Measurements from ENCODE around the gene SYT5.
A peak's percentile ranks its signal among the peaks of the same experiment; 100 is the strongest.
"Not testable (repeated sequence)": the region's sequence is repeated elsewhere in the genome, so short reads cannot be mapped to it uniquely, and the experiment has no call there.

The SYT5 gene

DNA sequence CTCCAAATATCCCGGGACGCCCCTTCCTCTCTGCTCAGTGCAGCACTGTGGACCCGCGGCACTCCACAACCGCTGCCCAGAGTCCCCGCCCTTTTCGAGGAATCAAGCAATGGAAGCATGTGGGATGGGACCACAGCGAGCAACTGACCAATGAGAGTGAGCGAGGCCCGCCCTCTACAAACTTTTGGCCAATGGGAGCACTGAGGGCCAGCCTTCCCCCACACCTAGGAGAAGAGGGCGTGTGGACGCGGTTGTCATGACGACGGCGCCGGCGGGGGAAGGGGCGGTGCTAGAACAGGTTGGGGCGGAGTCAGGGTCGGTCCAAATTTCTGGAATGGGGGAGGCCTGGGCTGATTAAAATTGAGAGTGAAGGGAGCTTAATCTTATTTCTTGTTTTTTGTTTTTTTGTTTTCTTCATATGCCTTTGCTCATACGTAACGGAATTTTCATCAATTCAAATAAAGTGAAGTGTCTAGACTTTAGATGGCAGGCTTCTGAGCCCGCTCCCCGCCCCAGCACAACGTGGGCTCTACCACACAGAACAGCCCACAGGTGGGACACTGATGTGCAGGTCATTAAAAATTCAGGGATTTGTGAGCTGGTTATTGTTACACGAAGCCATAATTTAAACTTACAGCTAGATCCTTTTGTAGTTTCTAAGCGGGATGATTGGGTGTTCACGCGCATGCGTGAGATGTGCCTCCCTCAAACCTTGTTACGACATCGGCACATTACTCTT, 13.4 kb downstream of the SYT5 start, which contains the start of gene DNAAF3:
Gene DNAAF3, minus strand, starts transcription at position 84 of the 739 bp plus-strand sequence. CDS start 200 bp downstream, outside the sequence.
- DNase-seq, result peak; percentile 92

DNA sequence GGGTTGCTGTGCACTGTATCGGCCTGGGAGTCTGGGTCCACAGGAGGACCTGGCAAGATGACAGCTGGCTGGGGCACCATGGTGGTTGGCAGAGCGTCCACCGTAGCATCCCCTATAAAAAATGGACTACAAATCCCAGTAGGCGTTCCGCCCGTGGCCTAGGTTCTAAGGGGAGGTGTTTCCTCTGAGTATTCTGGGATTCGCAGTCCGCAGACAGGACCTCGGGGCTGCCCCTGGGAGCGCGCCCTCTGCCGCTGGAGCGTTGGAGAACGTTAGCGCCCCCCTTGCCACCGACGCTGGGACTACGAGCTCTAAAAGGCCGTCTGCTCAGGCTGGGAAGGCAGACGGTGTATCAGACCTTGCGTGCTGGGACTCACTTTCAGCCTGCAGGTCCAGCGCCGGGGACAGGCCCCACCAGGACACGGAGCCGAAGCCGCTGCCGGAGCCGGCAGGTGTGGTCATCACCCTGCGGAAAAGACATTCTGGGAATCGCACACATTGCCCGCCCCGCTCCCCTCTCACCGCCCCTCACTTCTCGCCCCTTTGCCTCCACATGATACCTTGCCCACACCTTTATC, 14.0 kb downstream of the SYT5 start:
- peak; percentile 73 for DNase-seq

DNA sequence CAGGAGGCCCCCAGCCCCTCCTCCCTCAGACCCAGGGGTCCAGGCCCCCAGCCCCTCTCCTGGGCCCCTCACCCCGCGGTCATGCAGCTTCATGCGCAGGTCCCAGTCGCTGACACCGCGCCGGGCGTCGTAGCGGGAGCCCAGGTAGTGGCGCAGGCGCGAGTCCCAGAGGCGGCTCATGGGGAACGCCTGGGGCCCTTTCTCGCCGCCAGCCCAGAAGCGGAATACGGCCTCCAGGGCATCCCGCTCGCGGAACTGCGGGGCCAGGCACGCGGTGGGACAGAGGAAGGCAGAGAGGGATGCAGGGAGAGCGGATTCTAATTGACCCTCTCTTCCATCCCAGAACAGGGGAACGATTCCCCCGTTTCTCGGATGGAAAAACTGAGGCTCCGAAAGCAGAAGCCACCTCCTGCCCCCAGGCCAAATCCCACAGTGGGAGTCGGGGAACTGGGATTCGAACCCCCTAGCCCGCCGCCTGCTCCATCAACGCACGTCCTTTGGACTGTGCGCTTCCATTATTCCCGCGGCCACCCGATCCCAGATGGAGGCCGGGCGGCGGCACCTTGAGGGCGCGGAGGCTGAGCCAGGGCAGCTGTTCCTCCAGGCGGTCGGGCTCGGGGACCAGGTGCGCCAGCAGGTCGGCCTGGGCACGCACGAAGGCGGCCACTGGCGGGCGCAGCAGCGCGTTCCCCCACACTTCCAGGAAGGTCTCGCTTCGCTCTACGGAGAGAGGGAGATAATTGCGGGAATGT, 18.3 kb downstream of the SYT5 start:
- no peak for DNase-seq

DNA sequence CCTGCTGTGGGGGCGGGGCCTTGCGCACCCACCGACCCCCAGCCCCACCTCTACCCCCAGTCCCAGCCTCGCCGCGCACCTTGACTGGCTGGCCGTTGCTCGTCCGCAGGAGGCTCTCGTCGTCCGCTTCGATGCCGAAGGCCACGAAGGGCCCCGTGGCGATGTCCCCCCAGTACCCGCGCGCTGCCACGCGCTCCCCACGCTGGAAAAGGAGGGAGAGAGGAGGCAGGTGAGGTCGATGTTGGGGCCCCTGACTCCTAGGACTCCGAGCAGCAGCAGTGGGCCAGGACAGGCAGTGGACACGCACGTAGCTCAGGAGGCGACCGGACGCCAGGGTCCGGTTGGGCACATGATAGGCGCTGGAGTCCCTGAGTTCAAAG, 19.1 kb downstream of the SYT5 start:
- DNase-seq, result no peak

DNA sequence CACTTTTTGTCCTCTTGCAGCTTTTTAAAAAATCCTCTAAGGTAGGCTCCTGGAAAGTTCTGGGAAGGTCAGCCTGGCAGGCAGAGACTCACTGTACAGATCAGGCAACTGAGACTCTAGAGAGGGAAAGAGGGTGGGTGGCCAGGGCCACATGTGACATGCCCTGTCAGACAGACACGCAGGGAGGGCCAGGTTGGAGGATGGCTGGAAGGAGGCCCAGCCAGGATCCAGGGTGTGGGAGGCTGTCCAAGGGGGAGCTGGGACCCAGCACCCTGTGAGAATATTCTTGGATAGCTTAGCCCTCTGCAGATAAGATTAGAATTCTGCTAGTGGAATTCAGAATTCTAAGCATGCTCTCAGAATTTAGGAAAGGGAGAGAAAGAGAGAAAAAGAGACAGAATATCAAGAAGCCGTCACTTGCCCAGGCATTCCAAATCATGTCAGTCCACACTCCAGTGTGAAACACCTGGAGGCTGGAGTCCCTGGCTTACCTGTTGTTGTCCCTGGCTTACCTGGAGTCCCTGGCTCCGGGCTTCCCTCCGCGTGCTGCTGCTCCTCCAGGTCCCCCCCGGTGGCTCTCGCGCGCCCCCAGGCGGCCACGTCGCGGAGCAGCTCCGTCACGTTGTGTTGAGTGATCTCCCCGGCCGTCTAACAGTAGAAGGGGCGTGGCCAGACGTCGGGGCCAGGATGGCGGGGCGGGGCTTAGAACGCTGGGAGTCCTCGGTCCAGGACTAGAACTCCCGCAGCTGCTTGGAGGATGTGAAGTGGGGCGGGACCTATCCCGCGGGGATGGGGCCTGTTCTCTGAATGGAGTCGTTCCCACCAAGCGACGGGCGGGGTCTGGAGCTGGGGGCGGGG, 19.7 kb downstream of the SYT5 start:
- peak; percentile 52 for DNase-seq

DNA sequence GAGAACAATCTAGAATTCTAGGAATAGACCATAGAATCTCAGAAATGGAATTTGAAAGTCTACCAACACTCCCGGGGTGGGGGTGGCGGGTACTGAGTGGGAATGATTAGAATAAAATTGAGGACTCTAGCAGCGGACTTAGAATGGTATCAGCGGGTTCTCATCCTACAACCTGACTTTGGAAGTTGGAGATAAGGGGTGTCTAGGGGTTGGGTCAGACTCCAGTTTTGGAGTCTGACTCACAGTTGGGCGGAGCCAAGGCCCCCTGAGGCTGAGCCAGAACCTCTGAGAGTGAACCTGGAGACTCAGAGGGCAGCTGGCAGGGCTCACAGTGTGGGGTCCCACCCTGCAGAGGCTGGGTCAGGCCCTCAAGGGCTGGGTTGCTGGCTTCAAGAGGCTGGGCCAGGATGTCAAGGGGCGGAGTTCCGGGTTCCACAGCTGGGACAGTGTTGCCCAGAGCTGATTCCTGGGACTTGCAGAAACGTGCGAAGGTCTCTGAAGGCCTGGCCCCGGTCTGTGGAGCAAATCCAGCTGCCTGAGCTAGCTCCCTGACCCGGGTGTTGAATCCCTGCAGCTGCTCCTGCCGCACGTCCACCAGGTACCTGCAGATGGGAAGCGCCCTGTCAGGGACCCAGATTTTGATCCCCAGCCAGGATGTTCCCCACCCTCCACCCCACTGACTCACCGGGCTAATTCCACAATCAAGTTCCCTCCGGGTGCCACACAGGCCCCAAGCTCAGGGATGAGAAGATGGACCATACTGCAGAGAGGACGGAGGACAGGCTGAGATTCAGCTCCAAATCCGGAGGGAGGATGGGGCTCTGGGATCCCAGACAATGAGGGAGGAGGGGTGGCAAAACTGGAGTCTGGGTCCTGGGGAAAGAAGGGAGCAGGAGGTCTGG, 21.0 kb downstream of the SYT5 start:
- DNase-seq, result no peak

DNA sequence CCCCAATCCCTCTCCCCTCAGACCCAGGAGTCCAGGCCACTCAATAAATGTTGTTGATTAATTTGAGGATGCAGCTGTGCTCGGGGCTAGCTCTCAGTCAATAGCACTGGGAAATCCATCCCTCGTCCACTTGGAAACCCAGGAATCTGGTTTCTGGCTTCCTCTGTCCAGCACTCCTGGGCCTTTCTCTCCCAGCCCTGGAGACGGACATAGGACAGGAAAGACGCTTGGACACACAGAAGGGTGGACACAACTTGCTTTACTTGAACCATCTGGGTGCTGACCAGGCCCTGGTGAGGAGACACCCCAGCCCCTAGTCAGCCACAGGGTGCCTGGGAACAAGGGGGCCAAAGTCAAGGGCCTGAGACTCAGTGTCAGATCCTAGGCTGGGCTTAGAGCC, 21.7 kb downstream of the SYT5 start:
- no peak for DNase-seq

DNA sequence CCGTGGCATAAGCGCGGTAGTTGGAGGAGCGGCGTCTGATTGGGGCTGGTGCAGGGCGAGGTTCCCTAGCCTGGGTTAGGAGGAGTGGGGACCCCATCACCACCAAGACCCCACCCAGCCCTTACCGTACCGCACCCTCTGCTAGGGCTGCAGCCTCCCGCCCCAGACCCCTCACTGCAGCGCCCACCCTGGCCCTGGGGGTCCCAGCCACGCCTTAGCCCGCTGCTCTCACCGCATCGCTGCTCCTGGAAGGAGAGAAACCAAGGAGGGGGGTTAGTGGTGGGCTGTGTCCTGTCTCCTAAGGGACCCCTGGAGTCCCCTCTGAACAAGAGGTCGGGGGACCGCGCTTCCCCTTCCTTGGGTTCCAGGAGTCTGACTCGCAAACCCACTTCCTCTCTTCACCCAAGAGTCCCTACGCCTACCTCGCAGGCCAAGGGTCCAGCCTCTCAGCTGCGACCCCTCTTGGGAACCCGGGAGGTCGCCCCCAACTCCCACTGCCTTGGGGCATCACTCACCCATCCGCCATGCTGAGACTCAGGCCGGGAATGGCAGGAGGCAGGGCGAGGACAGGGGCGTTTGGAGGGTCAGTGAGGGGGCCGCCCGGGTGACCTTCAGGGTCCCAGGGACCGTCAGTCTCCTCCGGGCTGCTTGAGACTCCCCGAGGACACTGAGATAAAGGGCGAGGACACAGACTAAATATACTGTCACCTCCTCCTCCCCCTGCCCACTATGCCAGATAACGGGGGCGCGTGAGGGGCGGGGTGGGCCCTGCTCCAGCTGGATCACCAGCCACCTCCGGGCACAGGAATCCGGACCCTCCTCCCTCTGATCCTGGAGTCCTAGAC, 22.8 kb downstream of the SYT5 start, which contains the start of gene TNNI3:
Gene TNNI3, minus strand, starts transcription at position 669 of the 845 bp plus-strand sequence. Its CDS starts 143 bp downstream, at position 526.
- DNase-seq, result no peak

DNA sequence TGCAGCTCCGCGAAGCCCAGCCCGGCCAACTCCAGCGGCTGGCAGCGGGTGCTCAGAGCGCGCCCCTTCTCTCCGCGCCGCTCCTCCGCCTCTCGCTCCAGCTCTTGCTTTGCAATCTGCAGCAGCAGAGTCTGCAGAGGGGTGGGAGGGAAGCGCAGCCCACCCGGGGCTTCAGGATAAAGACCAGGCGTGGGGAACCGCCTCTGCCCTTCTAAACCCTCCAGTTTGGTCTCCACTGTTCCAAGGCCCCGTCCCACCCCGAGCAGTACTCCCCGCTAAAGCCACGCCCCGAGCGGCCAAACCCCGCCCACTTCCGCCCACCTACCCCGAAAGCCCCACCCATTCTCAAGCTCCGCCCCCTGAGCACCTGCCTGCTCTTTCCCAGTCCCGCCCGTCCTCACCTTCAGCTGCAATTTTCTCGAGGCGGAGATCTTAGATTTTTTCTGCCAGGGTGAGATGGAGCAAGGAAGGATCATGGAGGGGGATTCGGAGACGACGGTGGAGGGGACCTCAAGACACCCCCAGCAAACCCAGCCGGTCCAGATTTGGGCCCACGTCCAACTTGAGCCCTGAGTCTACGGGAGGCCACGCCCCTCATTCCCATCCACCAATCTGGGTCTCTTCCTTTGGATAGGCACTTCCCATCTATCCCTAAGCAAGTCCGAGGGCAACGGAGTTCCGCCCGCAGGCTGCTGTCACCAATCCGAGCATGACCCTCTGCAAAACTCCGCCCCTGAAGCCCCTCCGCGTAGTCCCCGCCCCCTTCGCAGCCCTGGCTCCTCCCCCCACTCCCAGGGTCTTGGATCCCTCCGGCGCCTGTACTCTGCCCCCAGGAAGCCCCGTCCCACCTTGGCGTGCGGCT, 23.7 kb downstream of the SYT5 start:
- DNase-seq, result peak; percentile 32

DNA sequence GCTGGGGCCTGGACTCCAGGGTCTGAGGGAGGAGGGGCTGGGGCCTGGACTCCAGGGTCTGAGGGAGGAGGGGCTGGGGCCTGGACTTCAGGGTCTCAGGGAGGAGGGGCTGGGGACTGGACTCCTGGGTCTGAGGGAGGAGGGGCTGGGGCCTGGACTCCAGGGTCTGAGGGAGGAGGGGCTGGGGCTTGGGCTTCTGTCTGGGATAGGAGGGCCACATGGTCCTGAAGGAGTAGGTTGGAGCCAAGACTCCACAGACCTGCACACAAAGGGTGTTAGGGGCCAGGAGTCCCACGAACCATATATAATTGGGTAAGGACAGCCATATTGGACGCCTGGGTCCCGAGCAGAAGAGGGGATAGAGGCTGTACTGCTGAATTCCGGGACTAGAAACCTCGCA, 24.3 kb downstream of the SYT5 start:
- DNase-seq, result not testable (repeated sequence)

DNA sequence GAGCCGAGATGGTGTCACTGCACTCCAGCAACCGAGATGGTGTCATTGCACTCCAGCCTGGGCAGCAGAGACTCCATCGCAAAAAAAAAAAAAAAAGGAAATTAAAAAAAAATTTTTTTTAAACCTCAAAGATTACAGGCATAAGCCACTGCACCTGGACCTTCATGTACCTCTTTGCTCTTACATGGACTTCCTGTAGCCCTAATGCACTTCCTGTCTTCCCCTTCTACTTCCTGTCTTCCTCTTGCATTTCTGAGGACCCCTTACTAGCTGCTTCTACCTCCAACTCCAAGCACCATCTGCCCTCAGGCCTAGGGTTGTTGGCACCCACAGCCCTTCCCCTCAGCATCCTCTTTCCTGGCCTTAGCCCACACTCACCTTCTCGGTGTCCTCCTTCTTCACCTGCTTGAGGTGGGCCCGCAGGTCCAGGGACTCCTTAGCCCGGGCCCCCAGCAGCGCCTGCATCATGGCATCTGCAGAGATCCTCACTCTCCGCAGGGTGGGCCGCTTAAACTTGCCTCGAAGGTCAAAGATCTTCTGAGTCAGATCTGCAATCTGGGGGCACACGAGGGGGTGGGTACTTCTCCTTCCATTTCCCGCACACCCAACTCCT, 26.3 kb downstream of the SYT5 start:
- DNase-seq, result no peak

DNA sequence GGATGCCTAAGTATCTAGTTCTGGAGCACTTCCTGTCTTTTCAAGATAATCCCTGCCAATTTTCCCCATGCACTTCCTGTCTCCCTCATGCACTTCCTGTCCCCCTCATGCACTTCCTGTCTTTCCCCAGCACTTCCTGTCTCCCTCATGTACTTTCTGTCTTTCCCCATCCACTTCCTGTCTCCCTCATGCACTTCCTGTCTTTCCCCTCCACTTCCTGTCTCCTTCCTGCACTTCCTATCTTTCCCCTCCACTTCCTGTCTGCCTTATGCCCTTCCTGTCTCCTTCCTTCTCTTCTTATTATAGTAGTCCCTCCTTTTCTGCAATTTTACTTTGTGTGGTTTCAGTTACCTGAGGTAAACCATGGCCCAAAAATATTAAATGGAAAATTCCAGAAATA, 28.1 kb downstream of the SYT5 start:
- peak; percentile 38 for DNase-seq

DNA sequence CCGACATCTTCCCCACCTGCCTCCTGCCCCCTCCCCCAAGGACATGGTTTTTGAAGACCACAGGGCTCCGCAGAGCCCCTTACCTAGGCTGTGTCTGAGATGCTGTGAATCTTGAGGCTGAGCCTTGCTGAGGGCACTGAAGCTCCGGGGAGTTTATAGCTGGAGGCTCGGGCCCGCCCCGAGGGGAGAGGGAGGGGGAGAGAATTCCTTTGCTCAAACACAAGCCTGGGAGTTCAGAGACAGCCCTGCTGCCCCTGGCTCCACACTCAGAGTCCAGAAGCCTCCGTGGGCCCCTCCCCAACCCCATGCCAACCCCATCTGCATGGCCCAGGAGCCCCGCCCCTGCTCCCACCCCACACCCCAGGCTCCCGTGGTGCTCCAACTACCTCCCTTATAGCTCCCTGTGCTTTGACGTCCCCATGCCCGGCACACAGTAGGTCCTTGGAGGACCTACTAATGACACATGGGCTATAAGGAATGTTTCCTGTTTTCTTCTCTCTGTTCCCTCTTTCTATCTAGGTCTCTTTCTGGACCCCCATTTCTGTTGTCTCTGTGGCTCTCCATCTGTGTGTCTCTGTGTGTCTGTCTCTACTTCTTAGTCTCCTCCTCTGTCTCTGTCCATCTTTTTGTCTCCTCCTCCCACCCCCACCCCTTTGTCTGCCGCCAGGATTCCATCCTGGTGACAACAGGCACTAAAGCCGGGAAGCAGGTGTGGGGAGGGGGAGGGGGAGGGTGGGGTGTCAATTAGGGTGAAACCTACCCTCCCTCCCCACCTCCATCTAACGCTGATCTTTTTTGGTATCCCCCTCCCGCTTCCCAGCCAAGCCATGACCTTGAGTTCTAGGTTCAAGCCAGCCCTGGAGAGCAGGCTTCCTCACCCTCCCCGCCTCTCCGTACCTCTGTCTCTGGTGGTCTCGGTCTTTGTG, 30.7 kb downstream of the SYT5 start, which contains the start of gene TNNT1:
Gene TNNT1, minus strand, starts transcription at position 129 of the 926 bp plus-strand sequence. CDS start 2,049 bp downstream, outside the sequence.
- no peak for DNase-seq

DNA sequence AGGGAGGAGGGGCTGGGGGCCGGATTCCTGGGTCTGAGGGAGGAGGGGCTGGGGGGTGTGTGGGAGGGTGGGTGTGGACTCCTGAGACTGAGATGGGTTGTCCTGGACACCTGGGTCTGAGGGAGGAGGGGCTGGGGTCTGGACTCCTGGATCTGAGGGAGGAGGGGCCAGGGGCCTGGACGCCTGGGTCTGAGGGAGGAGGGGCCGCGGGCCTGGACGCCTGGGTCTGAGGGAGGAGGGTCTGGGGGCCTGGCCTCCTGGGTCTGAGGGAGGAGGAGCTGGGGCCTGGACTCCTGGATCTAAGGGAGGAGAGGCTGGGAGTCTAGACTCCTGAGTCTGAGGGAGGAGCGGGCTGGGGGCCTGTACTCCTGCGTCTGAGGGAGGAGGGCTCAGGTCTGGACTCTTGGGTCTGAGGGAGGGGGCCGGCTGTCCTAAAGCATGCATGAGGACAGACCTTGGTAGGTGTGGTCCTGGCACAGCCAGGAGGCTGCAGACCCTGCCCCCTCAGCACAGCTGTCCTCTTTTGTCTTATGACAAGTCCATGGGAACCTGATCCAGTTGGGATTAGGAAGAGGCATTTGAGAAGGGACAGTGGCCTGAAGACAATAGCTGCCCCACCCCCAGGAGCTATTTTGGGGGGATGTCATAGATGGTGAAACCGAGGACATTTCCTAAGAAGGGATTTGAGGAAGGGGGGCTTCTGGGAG, 32.4 kb downstream of the SYT5 start:
- DNase-seq, result no peak

DNA sequence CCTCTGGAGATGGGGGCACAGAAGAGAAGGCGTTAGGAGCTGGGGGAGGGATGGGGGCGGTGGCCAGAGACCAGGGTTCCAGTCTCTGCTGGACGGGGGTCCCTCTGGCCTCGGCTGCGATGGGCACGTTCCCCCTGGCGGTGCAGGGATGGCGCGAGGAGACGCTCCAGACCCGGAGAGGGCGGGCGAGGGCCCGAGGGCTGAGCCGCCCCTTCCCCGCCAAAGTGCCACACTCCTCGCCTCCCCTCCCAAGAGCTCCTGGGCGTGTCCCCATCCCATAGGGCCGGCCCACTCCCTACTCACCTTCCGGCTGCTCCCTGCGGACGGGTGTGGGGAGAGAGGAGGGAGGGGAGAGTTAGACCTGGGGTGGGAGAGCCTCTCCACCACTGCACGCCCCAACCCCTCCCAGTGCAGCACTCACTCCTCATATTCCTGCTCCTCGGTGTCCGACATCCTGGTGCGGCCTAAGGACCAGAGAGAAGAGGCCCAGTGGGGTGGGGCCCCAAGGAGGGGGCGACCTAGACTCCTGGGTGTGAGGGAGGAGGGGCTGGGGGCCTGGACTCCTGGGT, 33.3 kb downstream of the SYT5 start:
- no peak for DNase-seq

DNA sequence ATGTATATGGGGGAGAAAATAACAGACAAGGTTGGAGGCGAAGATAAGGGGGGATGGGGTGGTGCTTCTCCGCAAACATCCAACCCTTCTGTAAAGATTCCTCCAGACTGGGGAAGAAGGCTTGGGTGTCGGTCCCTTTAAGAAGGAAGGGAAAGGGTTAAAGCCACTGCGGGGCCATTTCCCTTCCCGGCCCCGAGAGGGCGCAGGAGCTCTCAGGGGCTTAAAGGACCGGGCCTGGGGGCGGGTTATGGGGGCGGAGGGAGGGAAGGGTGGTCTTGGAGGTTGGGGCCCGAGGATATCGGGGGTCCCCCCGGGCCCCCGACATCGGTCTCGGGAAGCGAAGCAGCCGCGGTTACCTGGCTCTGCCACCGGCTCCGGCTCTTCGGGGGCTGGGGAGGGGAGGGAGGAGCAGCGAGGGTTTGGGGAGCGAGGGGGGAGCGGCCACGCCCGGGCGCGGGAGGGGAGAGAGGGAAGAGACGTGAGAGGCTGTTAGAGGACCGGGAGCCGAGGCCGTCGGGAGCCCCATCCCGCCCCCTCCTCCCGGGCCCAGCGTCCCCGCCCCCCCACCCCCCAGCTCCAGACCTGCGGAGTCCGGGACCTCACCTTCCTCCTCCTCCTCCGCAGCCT, 33.9 kb downstream of the SYT5 start:
- DNase-seq, result no peak
